ENCODE measurements around the gene LRRC8C.

DNA sequence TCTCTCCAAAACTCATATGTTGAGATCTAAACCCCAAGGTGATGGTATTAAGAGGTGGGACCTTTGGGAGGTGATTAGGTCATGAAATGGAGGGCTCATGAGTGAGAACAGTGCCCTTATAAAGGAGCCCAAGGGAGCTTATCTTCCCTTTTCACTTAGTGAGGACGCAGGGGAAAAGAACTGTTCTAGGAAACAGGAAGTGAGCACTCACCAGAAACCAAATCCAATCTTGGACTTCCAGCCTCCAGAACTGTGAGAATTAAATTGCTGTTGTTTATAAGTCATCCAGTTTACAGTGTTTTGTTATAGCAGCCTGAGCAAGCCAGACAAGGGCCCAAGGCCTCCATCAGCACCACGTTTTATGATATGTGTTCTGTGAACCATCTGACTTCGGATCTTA lies 127.6 kb downstream of the LRRC8C start:
- TF ChIP-seq, protein P1, sequence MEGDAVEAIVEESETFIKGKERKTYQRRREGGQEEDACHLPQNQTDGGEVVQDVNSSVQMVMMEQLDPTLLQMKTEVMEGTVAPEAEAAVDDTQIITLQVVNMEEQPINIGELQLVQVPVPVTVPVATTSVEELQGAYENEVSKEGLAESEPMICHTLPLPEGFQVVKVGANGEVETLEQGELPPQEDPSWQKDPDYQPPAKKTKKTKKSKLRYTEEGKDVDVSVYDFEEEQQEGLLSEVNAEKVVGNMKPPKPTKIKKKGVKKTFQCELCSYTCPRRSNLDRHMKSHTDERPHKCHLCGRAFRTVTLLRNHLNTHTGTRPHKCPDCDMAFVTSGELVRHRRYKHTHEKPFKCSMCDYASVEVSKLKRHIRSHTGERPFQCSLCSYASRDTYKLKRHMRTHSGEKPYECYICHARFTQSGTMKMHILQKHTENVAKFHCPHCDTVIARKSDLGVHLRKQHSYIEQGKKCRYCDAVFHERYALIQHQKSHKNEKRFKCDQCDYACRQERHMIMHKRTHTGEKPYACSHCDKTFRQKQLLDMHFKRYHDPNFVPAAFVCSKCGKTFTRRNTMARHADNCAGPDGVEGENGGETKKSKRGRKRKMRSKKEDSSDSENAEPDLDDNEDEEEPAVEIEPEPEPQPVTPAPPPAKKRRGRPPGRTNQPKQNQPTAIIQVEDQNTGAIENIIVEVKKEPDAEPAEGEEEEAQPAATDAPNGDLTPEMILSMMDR (IDR thresholded peaks at IDR 0.05; ENCODE audit: low read length) = no peak
- TF ChIP-seq EZH2 (IDR thresholded peaks at IDR 0.05; ENCODE audit: borderline replicate concordance, low read length) = no peak

All from OCI-LY1 (cell line).